ENCODE data around the gene SH3BGR.

Gene SH3BGR

GRCh38 chr21:39461419-39461818, 9.6 kb downstream of the SH3BGR start:
- DNase-seq = no peak

GRCh38 chr21:39463308-39463707, 11.5 kb downstream of the SH3BGR start:
- no peak for DNase-seq

- no peak for DNase-seq
These were observed 14.8 kb downstream of the SH3BGR start for GRCh38 chr21:39466584-39466983.

- no peak for DNase-seq
These were observed 16.0 kb downstream of the SH3BGR start for GRCh38 chr21:39467746-39468145.

- DNase-seq = no peak
These were observed 16.8 kb downstream of the SH3BGR start for GRCh38 chr21:39468559-39468958.

GRCh38 chr21:39471598-39471997, 19.8 kb downstream of the SH3BGR start:
- DNase-seq = no peak

GRCh38 chr21:39472786-39473185, 21.0 kb downstream of the SH3BGR start:
- DNase-seq = no peak

- no peak for DNase-seq
These were observed 22.8 kb downstream of the SH3BGR start for GRCh38 chr21:39474611-39475010.

- no peak for DNase-seq
These were observed 27.5 kb downstream of the SH3BGR start for GRCh38 chr21:39479164-39479813.

- no peak for DNase-seq
These were observed 28.0 kb downstream of the SH3BGR start for GRCh38 chr21:39479814-39480182.

- no peak for DNase-seq
These were observed 28.5 kb downstream of the SH3BGR start for GRCh38 chr21:39480271-39480670.

- DNase-seq = no peak
These were observed 30.1 kb downstream of the SH3BGR start for GRCh38 chr21:39481886-39482285.

GRCh38 chr21:39483917-39484316, 32.1 kb downstream of the SH3BGR start:
- DNase-seq = no peak

- no peak for DNase-seq
These were observed 33.0 kb downstream of the SH3BGR start for GRCh38 chr21:39484711-39485276.

- no peak for DNase-seq
These were observed 37.7 kb downstream of the SH3BGR start for GRCh38 chr21:39489380-39489924.

GRCh38 chr21:39499156-39499555, 47.4 kb downstream of the SH3BGR start:
- DNase-seq = no peak

GRCh38 chr21:39502631-39503030, 50.9 kb downstream of the SH3BGR start:
- DNase-seq = no peak

- no peak for DNase-seq
These were observed 51.5 kb downstream of the SH3BGR start for GRCh38 chr21:39503123-39503762.

GRCh38 chr21:39504230-39504629, 52.5 kb downstream of the SH3BGR start:
- DNase-seq = no peak

GRCh38 chr21:39510240-39510639, 58.5 kb downstream of the SH3BGR start:
- no peak for DNase-seq

- no peak for DNase-seq
These were observed 59.3 kb downstream of the SH3BGR start for GRCh38 chr21:39511102-39511501.

- no peak for DNase-seq
These were observed 62.0 kb downstream of the SH3BGR start for GRCh38 chr21:39513735-39514134.

GRCh38 chr21:39515684-39516472, 64.1 kb downstream of the SH3BGR start:
- DNase-seq = no peak

Measured in cortex of kidney (tissue), 1 donor.